Activated CD8-positive, alpha-beta T cell treated with anti-CD3 and anti-CD28 coated beads for 36 hours (primary cell): ENCODE data around the gene STK31. TPM values are rescaled to one million over a fixed set of nuclear protein-coding genes. Genes with fewer than 3 reads are reported as not detected.

Source experiments
- ATAC-seq: fragments of 200-7000 bp; cut with Tn5 transposase; one replicate; pipeline ENCODE4 v1.10.0; 2021; ENCODE audit warnings: mild to moderate bottlenecking, moderate library complexity
- CTCF ChIA-PET: fragments of 350-600 bp; sonication (Branson Sonifier 250); formaldehyde crosslinking; loops from one replicate; lab custom pipeline; 2021; ENCODE audit warnings: antibody characterized with exemption; lab: Charles Lee
- POLR2A ChIA-PET: fragments of 350-600 bp; sonication (Branson Sonifier 250); formaldehyde crosslinking; loops from one replicate; lab custom pipeline; 2021; ENCODE audit warnings: antibody characterized with exemption; lab: Charles Lee
- DNase-seq: peaks from one replicate; pipeline ENCODE4 v3.0.0-alpha.2; 2020
- H3K27ac Mint-ChIP-seq: one replicate; pipeline ENCODE4 v1.8.0; 2021; ENCODE audit warnings: mild to moderate bottlenecking, mixed read lengths
- H3K27me3 Mint-ChIP-seq: one replicate; pipeline ENCODE4 v1.8.0; 2021; ENCODE audit warnings: mixed read lengths
- H3K36me3 Mint-ChIP-seq: one replicate; pipeline ENCODE4 v1.8.0; 2021; ENCODE audit warnings: low read depth, mixed read lengths
- H3K4me1 Mint-ChIP-seq: one replicate; pipeline ENCODE4 v1.8.0; 2021; ENCODE audit warnings: low read depth, mixed read lengths
- H3K4me3 Mint-ChIP-seq: one replicate; pipeline ENCODE4 v1.8.0; 2021; ENCODE audit warnings: mild to moderate bottlenecking, moderate library complexity, mixed read lengths
- H3K9me3 Mint-ChIP-seq: one replicate; pipeline ENCODE4 v1.8.0; 2021; ENCODE audit warnings: mixed read lengths
- CTCF ChIP-seq: fragments of 200-600 bp; IDR thresholded peaks from one replicate; pipeline ENCODE4 v1.8.0; 2022; ENCODE audit warnings: antibody characterized with exemption, mild to moderate bottlenecking
- intact Hi-C: fragments of 100-400 bp; cut with micrococcal nuclease; formaldehyde crosslinking; loops from one replicate; pipeline ENCODE4 v1.10.0; 2022
- total RNA-seq, 2 experiments: library from RNA; stranded (reverse); gene quantifications; one replicate each; pipeline ENCODE4 v1.2.3, GENCODE V29; 2021

Gene STK31
- total RNA-seq, 2 experiments from 2014 or later, result 0.20 TPM; not detected in 1

- ATAC-seq (no peak), DNase-seq (no peak)
- ChIA-PET CTCF (interaction anchor here (0.9 to 4.4 kb wide), 6 partner anchors 17 to 173 kb away, joined by 3 to 39 read pairs (median 7); no protein-coding TSS in a partner anchor), POLR2A (no interaction called here)
- H3K27me3 Mint-ChIP-seq, result no peaks in the 10 kb centered on the region
- no peaks in the 10 kb centered on the region for H3K36me3 Mint-ChIP-seq
- no peaks in the 10 kb centered on the region for H3K4me1 Mint-ChIP-seq
- TF ChIP-seq CTCF, result no peak
- no peaks in the 10 kb centered on the region for H3K9me3 Mint-ChIP-seq
- H3K4me3 Mint-ChIP-seq, result no peak overlapping the region
- no peak overlapping the region for H3K27ac Mint-ChIP-seq
- intact Hi-C loops, result loop anchor here (10.0 kb wide), 1 partner anchor 439 kb away; no protein-coding TSS in a partner anchor
Measured at GRCh38 chr7:23713285-23714149, 3.5 kb downstream of the STK31 start.

DNA sequence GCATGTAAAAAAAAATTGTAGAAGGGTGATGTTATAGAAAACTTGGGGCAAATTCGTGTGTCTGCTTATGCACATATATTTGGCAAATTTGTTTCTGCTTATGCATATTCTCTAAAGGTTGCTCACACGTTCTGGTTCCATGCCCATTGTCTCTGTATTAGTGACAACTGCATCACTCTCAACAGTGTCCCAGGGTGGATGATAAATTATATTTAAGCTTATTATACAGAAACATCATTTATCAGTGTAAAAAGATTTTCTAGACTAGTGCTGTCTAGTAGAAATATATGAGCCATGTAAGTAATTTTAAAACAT lies 4.1 kb downstream of the STK31 start:
- Mint-ChIP-seq H3K27me3 (no peaks in the 10 kb centered on the region), H3K4me3 (no peak overlapping the region), H3K9me3 (no peaks in the 10 kb centered on the region), H3K36me3 (no peaks in the 10 kb centered on the region), H3K27ac (no peak overlapping the region), H3K4me1 (no peaks in the 10 kb centered on the region)
- ATAC-seq, result no peak
- intact Hi-C loops, result loop anchor here (10.0 kb wide), 1 partner anchor 439 kb away; no protein-coding TSS in a partner anchor
- DNase-seq, result no peak
- POLR2A ChIA-PET, result no interaction called here
- TF ChIP-seq CTCF, result no peak
- CTCF ChIA-PET, result interaction anchor here (0.6 to 4.4 kb wide), 6 partner anchors 17 to 167 kb away, joined by 3 to 39 read pairs (median 6); no protein-coding TSS in a partner anchor

DNA sequence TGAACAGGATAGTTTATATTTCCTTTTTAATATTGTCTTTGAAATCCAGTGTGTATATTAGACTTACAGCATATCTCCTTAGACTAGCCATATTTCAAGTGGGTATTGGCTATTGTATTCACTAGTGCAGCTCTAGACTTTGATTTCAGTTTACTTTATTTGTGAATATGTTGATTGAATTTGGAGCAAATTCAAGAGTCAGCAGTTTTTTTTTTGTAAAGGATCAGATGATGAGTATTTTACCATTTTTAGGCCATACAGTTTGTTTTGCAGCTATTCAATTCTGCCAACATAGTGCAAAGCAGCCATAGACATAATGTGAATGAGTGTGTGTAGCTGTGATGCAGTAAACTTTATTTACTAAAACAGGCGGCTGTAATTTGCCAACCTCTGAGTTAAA lies 4.6 kb downstream of the STK31 start:
- Mint-ChIP-seq H3K4me3 (no peak overlapping the region), H3K9me3 (no peaks in the 10 kb centered on the region), H3K36me3 (no peaks in the 10 kb centered on the region), H3K4me1 (no peaks in the 10 kb centered on the region), H3K27me3 (no peaks in the 10 kb centered on the region), H3K27ac (no peak overlapping the region)
- ATAC-seq (no peak), DNase-seq (no peak)
- POLR2A ChIA-PET, result interaction anchor here (0.7 kb wide), 1 partner anchor 12 kb away, joined by 3 read pairs; no protein-coding TSS in a partner anchor
- intact Hi-C loops, result loop anchor here (10.0 kb wide), 1 partner anchor 440 kb away; no protein-coding TSS in a partner anchor
- CTCF ChIA-PET, result interaction anchor here (0.6 to 4.4 kb wide), 5 partner anchors 17 to 168 kb away, joined by 4 to 39 read pairs (median 8); no protein-coding TSS in a partner anchor
- TF ChIP-seq CTCF, result no peak

GRCh38 chr7:23715099-23715498 lies 5.1 kb downstream of the STK31 start:
- Mint-ChIP-seq H3K9me3 (no peaks in the 10 kb centered on the region), H3K4me1 (no peaks in the 10 kb centered on the region), H3K4me3 (no peak overlapping the region), H3K36me3 (no peaks in the 10 kb centered on the region), H3K27ac (no peak overlapping the region), H3K27me3 (no peaks in the 10 kb centered on the region)
- DNase-seq (no peak), ATAC-seq (no peak)
- CTCF ChIA-PET, result interaction anchor here (2.4 to 4.4 kb wide), 2 partner anchors 145 to 168 kb away, joined by 19 to 39 read pairs; no protein-coding TSS in a partner anchor
- no peak for TF ChIP-seq CTCF
- POLR2A ChIA-PET, result interaction anchor here (0.7 kb wide), 1 partner anchor 13 kb away, joined by 3 read pairs; no protein-coding TSS in a partner anchor
- intact Hi-C loops, result loop anchor here (10.0 kb wide), 1 partner anchor 440 kb away; no protein-coding TSS in a partner anchor
